OCI-LY3 (cell line): Measurements from ENCODE around the gene GAGE10.

ENCODE experiments used
- H2AFZ ChIP-seq: fragments of 200-600, 300-600 bp; shearing (Covaris generic); 2 replicates; pipeline ENCODE4 v1.6.0; 2014; ENCODE audit warnings: antibody characterized with exemption, low read depth, low read length
- H3K27ac ChIP-seq: fragments of 200-600, 300-600 bp; sonication (generic); 2 replicates; pipeline ENCODE4 v1.5.1; 2014; ENCODE audit warnings: mild to moderate bottlenecking, low read length, moderate library complexity, mixed read lengths
- H3K27me3 ChIP-seq: fragments of 200-600, 300-600 bp; sonication (generic); 2 replicates; pipeline ENCODE4 v1.6.1; 2014; ENCODE audit warnings: low read depth, low read length, mixed read lengths
- H3K36me3 ChIP-seq: fragments of 200-600, 300-600 bp; sonication (generic); replicated peaks from 2 replicates; pipeline ENCODE3; 2014; ENCODE audit warnings: low read depth, low read length, mixed read lengths
- H3K4me1 ChIP-seq: fragments of 300-600, 200-600 bp; sonication (generic); 2 replicates; pipeline ENCODE4 v1.6.1; 2014; ENCODE audit warnings: low read length, mixed read lengths
- H3K4me2 ChIP-seq: fragments of 200-600, 300-600 bp; sonication (generic); 2 replicates; pipeline ENCODE4 v1.6.1; 2014; ENCODE audit warnings: low read length, mixed read lengths
- H3K4me3 ChIP-seq: fragments of 300-600, 200-600 bp; sonication (generic); 2 replicates; pipeline ENCODE4 v1.5.1; 2014; ENCODE audit warnings: antibody characterized with exemption, mild to moderate bottlenecking, low read length, moderate library complexity
- H3K79me2 ChIP-seq: fragments of 300-600, 200-600 bp; shearing (Covaris generic); 2 replicates; pipeline ENCODE4 v1.6.1; 2014; ENCODE audit warnings: mild to moderate bottlenecking, low read length, mixed read lengths
- H3K9ac ChIP-seq: fragments of 300-600, 200-600 bp; shearing (Covaris generic); 2 replicates; pipeline ENCODE4 v1.6.0; 2014; ENCODE audit warnings: mild to moderate bottlenecking, low read length, moderate library complexity
- H3K9me3 ChIP-seq: fragments of 200-600, 300-600 bp; shearing (Covaris generic); 2 replicates; pipeline ENCODE4 v1.6.1; 2014; ENCODE audit warnings: low read length, mixed read lengths; ENCODE audit not compliant: insufficient read depth
- H4K20me1 ChIP-seq: fragments of 200-600, 300-600 bp; sonication (generic); 2 replicates; pipeline ENCODE4 v1.6.1; 2016; ENCODE audit warnings: low read length, mixed read lengths; ENCODE audit not compliant: insufficient read depth
- EZH2phosphoT487 ChIP-seq: fragments of 200-600 bp; shearing (Covaris generic); IDR thresholded peaks from 2 replicates; pipeline ENCODE4 v1.6.1; 2018; ENCODE audit warnings: antibody characterized with exemption, mixed run types, low read depth
- TF ChIP-seq, protein P1 (sequence below): fragments of 200-600, 300-600 bp; sonication (generic); IDR thresholded peaks from 2 replicates; pipeline ENCODE4 v1.5.1; 2014; ENCODE audit warnings: antibody characterized with exemption, low read length, low read depth

The GAGE10 gene

DNA sequence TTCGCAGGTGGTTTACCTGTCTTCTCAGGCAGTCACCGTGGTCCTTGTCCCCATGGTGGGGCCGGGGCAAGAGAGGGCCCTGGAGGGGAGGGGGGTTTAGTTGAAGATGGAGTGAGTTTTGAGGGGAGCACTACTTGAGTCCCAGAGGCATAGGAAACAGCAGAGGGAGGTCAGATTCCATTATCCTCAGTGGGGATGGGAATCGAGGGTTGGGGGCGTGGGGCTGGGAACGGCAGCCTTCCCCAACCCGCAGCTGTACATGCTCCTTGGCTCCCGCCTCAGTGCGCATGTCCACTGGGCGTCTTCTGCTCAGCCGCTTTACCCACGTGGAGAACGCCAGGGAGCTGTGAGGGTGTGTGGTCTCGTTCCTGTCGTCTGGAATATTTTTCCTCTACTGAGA, at the start of gene GAGE10:
Gene GAGE10, plus strand, starts transcription at position 301 of the 400 bp plus-strand sequence. CDS start 1,214 bp downstream, outside the sequence.
- no peaks in the 10 kb centered on the region for H4K20me1 ChIP-seq
- H3K4me1 ChIP-seq, result peaks cover under 1% of the 10 kb centered on the region; the same call in 1 of the 2 replicates
- no peak within 1 kb of the TSS for H3K9ac ChIP-seq
- no peaks in the 10 kb centered on the region for H3K9me3 ChIP-seq
- H3K27ac ChIP-seq, result no peak within 1 kb of the TSS
- TF ChIP-seq, protein P1, sequence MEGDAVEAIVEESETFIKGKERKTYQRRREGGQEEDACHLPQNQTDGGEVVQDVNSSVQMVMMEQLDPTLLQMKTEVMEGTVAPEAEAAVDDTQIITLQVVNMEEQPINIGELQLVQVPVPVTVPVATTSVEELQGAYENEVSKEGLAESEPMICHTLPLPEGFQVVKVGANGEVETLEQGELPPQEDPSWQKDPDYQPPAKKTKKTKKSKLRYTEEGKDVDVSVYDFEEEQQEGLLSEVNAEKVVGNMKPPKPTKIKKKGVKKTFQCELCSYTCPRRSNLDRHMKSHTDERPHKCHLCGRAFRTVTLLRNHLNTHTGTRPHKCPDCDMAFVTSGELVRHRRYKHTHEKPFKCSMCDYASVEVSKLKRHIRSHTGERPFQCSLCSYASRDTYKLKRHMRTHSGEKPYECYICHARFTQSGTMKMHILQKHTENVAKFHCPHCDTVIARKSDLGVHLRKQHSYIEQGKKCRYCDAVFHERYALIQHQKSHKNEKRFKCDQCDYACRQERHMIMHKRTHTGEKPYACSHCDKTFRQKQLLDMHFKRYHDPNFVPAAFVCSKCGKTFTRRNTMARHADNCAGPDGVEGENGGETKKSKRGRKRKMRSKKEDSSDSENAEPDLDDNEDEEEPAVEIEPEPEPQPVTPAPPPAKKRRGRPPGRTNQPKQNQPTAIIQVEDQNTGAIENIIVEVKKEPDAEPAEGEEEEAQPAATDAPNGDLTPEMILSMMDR, result no peak
- no peak for TF ChIP-seq EZH2phosphoT487
- no peaks in the 10 kb centered on the region for H3K36me3 ChIP-seq
- H3K4me2 ChIP-seq, result no peak within 1 kb of the TSS
- H3K27me3 ChIP-seq, result no peaks in the 10 kb centered on the region
- no peaks in the 10 kb centered on the region for H3K79me2 ChIP-seq
- no peak within 1 kb of the TSS for H3K4me3 ChIP-seq
- no peak within 1 kb of the TSS for H2AFZ ChIP-seq

- no peaks in the 10 kb centered on the region for H3K27me3 ChIP-seq
- H3K36me3 ChIP-seq, result no peaks in the 10 kb centered on the region
- peaks cover 10% of the 10 kb centered on the region for H3K4me1 ChIP-seq
- H3K4me3 ChIP-seq, result no peak overlapping the region
- no peak overlapping the region for H2AFZ ChIP-seq
- no peaks in the 10 kb centered on the region for H3K79me2 ChIP-seq
- H3K27ac ChIP-seq, result no peak overlapping the region
- TF ChIP-seq, protein P1, result no peak
- no peak for TF ChIP-seq EZH2phosphoT487
- H3K9ac ChIP-seq, result no peak overlapping the region
- no peak overlapping the region for H3K4me2 ChIP-seq
- no peaks in the 10 kb centered on the region for H4K20me1 ChIP-seq
- H3K9me3 ChIP-seq, result no peaks in the 10 kb centered on the region
Measured at GRCh38 chrX:49254639-49255038, 48.8 kb upstream of the GAGE10 start.

- TF ChIP-seq EZH2phosphoT487, result no peak
- TF ChIP-seq, protein P1, result no peak
- no peak overlapping the region for H3K9ac ChIP-seq
- no peak overlapping the region for H2AFZ ChIP-seq
- H3K27me3 ChIP-seq, result no peaks in the 10 kb centered on the region
- H3K4me1 ChIP-seq, result peaks cover 10% of the 10 kb centered on the region
- H3K79me2 ChIP-seq, result no peaks in the 10 kb centered on the region
- H3K27ac ChIP-seq, result no peak overlapping the region
- H3K36me3 ChIP-seq, result no peaks in the 10 kb centered on the region
- no peaks in the 10 kb centered on the region for H3K9me3 ChIP-seq
- H3K4me2 ChIP-seq, result no peak overlapping the region
- no peaks in the 10 kb centered on the region for H4K20me1 ChIP-seq
- no peak overlapping the region for H3K4me3 ChIP-seq
Measured at GRCh38 chrX:49256268-49256995, 47.0 kb upstream of the GAGE10 start.

GRCh38 chrX:49257074-49257790, 46.2 kb upstream of the GAGE10 start:
- no peak overlapping the region for H3K27ac ChIP-seq
- H3K9ac ChIP-seq, result no peak overlapping the region
- H3K4me3 ChIP-seq, result no peak overlapping the region
- no peaks in the 10 kb centered on the region for H3K9me3 ChIP-seq
- no peaks in the 10 kb centered on the region for H3K36me3 ChIP-seq
- H3K79me2 ChIP-seq, result no peaks in the 10 kb centered on the region
- no peak overlapping the region for H2AFZ ChIP-seq
- H3K4me1 ChIP-seq, result peaks cover 10% of the 10 kb centered on the region
- 0 out of 2 replicates have a peak overlapping the region, but pooled peaks have one; percentile 36 for H3K4me2 ChIP-seq
- no peak for TF ChIP-seq EZH2phosphoT487
- TF ChIP-seq, protein P1, result no peak
- no peaks in the 10 kb centered on the region for H3K27me3 ChIP-seq
- H4K20me1 ChIP-seq, result no peaks in the 10 kb centered on the region
